Stimulated activated CD4-positive, alpha-beta T cell treated with anti-CD3 and anti-CD28 coated beads, Interleukin-12 subunit alpha, Interleukin-12 subunit beta, amount 100 ng/mL, for 4 hours (primary cell): ENCODE data around the gene FCER1G.
A peak's percentile ranks its signal among the peaks of the same experiment; 100 is the strongest.
"Not testable (repeated sequence)": the region's sequence is repeated elsewhere in the genome, so short reads cannot be mapped to it uniquely, and the experiment has no call there.

Experiments
- DNase-seq: peaks from one replicate; pipeline ENCODE4 v3.0.0-alpha.2; 2020

FCER1G gene

DNA sequence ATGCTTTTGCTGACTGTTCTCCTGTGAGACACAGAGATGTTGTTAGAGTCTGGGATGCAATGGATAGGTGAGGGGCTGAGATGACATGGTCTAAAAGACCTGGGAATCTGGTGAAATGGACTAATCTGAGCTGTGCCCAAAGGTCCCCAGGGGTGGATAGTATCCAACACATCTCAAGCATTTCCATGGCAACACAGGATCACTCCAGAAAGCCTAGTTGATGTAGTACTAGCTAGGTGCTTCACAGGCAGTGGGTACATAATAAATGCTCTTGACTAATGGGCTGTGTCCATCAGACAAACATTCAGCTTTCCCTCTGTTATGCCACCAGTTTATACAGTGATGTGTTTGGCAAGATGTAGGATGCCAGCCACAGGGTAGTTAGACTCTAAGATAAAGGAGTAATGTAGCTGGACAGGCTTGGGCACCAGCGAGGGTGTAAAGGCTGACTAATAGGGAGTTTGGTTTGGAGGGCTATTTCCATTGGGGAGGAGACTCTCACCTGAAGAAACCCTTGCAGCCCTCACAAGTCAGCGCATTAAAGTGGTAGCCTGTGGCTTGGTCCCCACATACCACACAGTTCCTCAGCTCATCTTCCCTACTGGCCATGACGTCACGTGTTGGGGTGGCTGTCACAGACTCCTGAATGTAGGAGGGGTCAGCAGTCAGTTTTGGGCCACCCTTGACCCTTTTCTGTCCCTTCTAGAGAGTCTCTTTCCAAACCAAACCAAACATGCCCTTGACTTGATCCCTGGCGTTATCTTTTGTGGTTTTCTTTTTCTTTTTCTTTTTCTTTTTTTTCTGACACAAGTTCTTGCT is 21.1 kb downstream of the FCER1G start:
- no peak for DNase-seq

DNA sequence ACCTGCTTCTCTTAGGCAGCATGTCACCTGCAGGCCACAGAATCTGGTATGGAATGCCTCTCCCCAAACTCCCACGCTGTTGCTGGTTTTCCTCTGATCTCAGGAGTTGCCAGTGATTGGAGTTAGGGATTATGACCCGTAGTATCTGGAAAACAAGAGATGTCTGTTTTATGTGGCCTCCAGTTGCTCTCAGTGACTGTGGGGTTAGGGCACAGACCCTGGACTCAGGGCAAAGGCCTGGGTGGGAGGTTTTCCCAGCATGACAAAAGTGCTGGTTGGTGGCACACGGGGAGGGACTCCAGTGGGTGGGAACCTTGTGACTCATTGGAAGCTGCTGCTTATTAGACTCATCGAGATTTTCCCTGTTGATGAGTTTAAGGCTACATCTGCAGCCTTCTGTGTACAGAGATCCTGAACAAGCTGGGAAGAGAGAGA is 23.0 kb downstream of the FCER1G start, which contains the start of gene NR1I3:
NR1I3 (minus strand) TSS at position 165 of the 435 bp plus-strand sequence. CDS start 1,638 bp downstream, outside the sequence.
- no peak for DNase-seq

DNA sequence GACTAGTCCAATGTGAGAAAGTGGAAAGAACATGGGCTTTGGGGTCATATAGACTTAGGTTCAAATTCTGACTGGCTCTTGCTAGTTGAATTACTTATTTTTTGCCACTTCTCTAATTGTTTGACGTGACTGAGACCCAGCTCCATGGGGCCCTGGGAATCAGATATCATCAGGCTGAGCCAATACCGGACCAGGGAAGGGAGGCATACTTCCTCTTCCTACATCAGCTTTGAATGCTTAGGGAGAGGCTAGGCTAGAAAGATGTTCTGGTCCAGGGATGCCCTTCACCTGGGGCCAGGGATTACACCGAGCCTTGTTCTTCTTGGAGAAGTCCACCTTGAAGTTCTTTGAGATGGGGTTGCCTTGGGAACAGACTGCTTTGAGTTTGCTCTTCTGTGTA is 26.6 kb downstream of the FCER1G start:
- DNase-seq, result no peak

DNA sequence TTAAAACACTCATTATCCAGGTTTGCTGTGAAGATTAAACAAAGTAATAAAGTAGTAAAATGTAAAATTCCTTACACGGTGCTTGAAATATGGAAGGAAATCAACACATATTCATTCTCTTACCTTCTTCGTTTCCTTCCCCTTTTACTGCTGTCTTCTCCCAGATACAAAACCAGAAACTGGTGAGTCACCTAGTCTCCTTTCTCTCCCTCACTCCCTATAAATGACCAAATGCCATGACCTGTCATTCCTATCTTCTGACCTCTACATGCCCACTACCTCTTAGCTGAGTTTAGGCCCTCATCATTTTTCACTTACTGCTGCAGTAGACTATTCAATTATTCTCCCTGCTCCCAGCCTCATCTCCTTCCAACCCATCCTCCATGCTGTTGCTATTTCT is 27.2 kb downstream of the FCER1G start:
- no peak for DNase-seq

DNA sequence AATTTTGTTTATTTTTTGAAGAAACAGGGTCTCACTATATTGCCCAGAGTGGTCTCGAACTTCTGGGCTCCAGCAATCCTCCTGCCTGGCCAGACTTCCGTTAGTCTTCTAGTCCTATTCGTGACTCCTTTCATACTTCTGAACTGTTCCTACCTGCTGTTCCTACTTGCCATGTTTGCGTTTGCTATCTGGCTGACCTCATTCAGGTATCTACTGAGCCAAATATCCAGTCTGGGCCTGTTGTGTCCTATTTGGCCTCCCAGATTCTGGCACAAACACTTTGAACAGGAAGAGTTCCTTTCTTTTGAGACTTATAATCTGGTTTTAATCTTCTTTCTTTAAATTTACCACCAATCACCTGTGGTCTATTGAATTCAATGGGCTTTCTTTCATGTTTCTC is 29.8 kb downstream of the FCER1G start:
- no peak for DNase-seq

DNA sequence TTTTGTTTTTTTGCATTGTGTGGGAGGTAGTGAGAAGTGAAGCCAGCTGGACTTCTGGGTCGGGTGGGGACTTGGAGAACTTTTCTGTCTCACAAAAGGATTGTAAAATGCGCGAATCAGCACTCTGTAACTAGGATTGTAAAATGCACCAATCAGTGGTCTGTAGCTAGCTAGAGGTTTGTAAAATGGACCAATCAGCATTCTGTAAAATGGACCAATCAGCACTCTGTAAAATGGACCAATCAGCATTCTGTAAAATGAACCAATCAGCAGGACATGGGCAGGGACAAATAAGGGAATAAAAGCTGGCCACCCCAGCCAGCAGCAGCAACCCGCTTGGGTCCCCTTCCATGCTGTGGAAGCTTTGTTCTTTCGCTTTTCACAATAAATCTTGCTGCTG is 35.0 kb downstream of the FCER1G start:
- DNase-seq, result not testable (repeated sequence)

DNA sequence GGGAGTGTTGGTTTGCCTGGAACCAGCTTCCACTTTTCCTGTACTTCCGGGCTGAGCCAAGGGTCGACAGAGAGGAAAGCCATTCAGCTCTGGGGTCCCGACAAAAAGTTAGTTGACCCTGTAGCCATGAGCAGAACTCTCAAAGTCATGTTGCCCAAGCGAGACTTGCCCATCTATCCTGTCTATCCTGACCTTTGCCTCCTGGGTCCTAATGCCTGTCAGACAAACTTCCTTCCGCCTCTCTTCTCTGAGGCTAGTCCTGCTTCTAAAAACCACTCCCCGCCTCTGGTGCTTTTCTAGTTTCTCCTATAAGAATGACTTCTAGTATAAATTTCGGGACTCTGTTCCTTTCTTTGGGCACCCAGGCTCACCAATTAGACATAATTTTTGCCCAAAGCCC is 35.7 kb downstream of the FCER1G start:
- no peak for DNase-seq

DNA sequence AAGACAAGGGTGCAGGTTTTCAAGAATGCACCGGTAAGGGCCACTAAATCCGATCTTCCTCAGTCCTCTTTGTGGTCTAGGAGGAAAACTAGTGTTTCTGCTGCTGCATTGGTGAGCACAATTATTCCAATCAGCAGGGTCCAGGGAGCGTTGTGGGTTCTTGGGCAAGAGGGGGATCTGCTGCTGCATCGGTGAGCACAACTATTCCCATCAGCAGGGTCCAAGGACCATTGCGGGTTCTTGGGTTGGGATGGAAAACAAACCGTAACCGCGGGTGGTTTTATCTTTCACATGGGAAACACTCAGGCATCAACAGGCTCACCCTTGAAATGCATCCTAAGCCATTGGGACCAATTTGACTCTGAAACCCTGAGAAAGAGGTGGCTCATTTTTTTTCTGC is 36.5 kb downstream of the FCER1G start:
- no peak for DNase-seq

DNA sequence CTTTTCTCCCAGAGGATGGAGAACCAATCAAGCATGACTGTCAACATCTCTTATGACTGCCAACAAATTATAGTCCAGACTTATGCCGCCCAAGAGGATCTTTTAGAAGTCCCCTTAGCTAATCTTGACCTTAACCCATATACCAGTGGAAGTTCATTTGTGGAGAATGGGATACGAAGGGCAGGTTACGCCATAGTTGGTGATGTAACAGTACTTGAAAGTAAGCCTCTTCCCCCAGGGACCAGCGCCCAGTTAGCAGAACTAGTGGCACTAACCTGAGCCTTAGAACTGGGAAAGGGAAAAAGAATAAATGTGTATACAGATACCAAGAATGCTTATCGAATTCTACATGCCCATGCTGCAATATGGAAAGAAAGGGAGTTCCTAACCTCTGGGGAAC is 40.2 kb downstream of the FCER1G start:
- not testable (repeated sequence) for DNase-seq

DNA sequence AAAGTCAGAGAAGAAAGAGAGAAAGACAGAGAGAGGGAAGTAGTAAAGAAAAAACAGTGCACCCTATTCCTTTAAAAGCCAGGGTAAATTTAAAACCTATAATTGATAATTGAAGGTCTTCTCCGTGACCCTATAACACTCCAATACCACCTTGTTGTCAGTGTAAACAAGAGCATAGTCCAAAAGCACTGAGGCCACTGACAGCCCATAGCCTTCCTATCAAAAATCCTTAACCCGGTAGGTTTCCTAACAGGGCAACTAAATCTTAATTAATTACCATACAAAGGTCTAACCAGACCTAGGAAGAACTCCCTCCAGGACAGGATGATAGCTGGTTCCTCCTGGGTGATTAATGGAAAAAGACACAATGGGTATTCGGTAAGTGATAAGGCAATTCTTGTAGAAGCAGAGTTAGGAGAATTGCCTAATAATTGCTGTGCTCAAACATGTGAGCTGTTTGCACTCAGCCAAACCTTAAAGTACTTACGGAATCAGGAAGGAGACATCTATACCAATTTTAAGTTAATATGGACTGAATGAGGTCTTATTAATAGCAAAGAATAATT is 40.9 kb downstream of the FCER1G start:
- not testable (repeated sequence) for DNase-seq

DNA sequence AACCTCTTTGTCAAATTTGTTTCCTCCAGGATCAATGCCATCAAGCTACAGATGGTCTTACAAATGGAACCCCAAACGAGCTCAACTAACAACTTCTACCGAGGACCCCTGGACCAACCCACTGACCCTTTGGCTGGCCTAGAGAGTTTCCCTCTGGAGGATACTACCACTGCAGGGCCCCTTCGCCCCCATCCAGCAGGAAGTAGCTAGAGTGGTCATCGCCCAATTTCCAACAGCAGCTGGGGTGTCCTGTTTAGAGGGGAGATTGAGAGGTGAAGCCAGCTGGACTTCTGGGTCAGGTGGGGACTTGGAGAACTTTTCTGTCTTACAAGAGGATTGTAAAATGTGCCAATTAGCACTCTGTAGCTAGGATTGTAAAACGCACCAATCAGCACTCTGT is 42.0 kb downstream of the FCER1G start:
- not testable (repeated sequence) for DNase-seq

DNA sequence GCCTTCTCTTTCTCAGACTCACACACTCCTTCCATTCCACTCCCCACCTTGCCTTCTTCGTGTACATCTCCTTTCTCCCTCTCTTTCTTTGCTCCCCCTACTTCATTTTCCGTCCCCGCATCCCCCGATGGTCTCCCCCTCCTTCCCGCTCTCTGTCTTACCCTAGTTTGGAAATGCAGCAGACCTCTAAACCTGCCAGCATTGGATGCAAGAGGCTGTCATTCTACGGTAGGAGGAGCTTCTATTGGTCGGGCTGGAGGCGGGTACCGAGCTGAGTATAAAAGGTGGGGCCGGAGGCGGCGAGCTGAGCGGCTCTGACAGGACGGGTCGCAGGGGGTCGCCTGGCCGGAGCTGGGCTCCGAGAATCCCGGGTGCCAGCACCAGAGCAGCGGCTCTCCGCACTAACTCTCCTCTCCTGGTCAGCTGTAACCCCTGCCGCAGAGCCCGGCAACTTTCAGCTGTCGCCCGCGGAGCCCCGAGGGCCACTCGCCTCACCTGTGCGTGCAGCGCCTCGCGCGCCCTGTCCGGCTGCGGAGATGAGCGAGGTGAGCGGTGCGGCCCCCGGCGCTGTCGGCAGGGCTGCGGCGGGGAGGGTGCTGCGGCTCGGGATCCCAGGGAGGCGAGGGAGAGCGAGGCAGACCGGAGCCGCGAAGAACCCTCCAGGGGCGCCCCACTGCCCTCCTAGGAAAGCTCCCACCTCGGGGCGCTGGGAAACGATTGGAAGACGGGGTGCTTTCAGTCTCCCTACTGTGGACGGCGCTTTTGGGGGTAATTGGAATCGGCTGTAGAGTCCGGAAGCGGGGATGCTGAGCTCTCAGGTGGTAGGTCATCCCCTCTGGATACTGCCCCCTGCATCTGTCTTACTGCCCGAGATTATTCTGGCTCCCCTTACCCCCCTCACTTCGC is 43.6 kb downstream of the FCER1G start, which contains the start of gene PCP4L1:
PCP4L1 (plus strand) TSS at position 307 of the 906 bp plus-strand sequence; CDS start at position 537, 230 bp downstream.
- DNase-seq, result peak; percentile 41

DNA sequence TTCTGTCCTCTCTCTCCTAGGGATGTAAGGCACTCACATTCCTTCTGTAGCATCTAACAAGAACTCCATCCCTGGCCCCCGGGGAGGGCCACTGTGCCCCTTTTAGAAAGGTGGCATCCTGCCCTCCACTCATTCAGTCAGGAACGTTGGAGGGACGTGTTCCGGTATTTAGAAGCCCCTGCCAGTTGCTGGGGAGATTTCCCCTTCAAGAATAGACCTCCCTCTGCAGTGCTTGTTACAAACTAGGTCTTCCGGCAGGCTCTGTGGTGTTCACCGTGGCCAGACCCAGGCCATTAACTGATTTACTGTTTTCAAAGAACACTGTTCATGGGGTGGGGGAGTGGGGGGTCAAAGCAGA is 44.2 kb downstream of the FCER1G start:
- no peak for DNase-seq

DNA sequence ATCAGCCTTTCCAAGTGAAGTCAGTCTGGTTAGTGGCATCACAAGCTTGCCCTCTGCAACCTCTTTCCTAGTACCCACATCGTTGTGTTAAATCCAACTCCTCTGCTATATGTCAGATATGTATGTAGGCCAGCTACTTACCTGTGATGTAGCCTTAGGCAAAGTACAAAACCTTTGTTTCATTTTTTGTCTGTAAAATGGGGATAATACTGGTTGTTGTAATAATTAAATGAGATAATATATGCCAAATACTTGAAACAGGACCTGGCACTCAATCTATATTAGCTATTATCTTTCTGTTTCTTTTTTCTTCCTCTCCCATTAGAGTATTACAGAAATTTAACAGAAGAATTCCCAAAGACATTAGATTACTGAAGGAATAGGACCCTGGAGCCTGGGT is 44.7 kb downstream of the FCER1G start:
- DNase-seq, result no peak

DNA sequence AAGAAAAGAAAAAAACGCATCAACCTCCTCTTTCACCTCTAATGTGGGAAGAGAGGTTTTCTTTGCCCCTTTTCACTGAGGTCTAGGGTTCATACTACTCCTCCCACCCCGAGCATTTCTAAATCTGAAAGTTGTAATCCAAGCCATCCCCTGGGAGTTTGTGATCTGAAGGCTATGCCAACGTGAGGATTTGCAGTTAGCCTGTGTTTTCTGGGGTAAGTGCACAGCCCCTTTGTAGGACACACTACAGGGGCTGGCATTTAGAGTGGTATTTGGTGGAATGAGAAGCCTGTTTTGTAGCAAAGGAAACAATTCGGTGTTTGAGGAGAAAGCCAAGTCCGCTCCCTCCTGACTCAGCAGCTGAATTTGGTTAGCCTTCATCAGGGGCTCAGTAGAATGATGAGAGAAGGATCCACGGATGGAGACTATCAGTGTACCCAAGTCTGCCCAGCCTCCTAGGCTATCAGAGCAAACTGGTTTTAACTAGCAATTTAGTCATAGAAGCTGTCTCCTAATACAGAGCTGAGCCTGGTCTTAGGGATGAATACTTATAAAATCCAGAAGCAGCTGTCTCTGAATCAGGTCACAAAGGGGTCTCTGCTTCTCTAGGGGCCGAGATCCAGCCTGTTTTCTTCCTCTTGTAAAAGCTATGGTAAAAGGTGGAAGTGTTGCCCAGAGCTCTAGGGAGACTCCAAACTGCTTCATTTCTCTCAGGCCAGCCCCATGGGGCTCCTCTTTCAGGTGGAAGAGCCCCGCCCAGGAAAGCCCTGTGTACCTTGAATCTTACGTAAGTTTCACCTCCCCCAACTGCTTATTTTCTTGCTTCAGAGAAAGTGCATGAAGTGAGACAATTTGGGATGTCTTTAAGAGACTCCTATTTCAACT is 45.5 kb downstream of the FCER1G start:
- DNase-seq, result no peak

DNA sequence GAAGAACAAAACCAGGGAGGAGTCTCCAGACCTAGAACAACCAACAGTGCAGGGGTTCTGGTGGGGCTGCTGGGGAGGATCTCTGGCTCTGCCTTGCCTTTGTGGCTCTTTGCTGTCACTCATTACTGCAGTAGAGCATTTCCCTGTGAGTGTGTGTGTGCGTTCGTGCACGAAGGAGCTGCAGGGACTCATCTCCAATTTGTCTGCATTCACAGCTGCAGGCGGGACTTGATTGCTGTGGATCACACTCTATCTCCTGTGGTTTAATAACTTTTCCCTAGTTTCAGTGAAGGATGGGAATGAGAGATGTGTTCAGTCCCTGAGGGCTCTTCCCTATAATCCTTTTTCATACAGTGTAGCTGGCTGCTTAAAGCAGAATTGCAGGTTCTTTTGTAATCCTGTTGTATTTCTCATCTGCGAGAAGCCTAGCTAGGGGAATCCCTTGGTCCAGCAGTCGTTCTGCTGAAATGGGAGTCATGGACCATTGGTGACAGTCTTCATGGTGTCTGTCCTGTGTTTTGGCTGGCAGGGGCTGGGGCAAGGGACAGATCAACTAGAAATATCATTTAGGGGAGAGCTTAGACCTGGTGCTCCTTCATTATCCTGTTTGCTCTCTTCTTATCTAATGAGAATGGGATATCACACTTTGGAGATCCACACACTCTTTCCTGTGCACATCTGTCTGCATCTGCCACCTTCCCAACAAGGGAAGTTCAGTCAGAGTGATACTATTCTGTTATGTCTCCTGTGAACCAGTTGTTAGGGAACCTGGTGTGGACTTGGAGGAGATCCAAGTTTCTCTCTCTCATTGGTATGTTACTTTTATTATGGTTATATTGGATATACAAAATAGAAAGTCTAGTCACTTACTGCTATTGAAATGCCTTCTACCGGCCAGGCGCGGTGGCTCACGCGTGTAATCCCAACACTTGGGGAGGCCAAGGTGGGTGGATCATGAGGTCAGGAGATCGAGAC is 46.5 kb downstream of the FCER1G start:
- DNase-seq, result no peak

DNA sequence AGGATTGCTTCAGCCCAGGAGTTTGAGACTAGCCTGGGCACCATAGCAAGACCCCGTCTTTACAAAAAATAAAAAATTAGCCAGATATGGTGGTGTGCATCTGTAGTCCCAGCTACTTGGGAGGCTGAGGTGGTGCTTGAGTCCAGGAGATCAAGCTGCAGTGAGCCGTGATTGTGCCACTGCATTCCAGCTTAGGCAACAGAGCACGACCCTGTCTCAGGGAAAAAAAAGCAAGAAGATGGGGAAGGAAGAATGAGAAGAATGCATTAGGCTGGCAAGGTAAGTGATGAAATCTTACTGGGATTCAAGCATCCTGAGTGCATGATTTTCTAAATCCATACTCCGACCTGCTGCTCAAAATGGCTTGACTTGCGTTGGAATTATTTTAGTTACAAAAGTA is 50.2 kb downstream of the FCER1G start:
- no peak for DNase-seq

DNA sequence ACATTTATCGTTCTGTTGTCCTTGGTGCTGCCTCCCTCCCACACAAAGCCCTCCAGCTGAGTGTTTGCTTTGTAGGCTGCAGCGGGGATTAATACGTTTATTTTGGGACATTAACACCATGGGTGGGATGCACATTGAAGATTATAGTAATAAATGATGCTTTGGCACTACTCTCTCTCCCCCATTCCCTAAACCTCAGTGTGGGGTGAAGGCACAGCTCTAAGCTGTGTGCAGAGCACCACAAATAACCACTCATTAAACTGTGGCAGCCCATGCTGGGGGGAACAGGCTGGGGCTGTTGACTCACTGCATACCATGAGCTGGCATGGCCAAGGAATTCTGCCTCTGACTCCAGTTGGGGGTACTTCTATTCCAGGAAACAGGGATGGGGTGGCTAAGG is 51.1 kb downstream of the FCER1G start:
- no peak for DNase-seq

DNA sequence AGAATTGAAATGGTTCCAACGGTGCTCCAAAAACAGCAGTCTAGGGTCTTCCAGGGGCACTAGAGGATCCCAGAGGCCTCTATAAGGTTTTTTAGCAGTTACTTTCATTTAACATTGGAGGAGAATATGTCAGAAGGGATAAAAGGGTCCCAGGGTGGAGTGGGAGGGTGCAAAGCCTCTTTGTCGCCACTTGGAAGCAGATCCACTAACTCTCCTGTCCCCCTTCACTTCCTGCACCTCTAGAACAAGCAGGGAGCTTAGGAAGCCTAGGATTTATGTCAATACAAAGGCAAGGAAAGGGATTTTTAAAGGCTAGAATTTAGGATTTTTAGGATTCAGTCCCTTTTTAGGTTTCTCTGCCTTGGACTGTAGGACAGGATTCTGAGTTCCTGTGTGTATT is 51.7 kb downstream of the FCER1G start:
- no peak for DNase-seq

DNA sequence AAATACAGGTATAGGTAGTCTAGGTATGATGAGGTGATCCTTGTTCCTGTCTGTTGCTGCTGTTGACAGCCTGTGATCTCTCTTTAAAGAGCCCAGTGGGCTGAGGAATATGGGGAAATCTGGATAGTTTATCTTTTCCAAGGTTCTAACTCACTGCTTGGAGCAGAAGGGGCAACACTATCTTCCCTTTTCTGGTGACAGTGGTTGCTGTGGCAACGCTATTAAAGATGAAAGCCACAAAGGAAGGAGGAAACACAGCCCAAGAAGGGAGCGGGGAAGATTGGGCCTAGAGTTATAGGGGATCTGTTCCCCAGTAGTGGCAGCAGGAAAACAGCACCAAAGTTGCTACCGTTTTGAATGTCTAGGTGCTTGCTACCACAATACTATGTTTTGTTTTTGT is 52.2 kb downstream of the FCER1G start:
- no peak for DNase-seq
